WI38 (cell line): ENCODE results near the gene MPP7.
"Not testable (repeated sequence)": the region's sequence is repeated elsewhere in the genome, so short reads cannot be mapped to it uniquely, and the experiment has no call there.

ENCODE experiments used
- H3K4me3 ChIP-seq: 2 replicates; pipeline ENCODE4 v1.5.1; 2011; ENCODE audit warnings: low read depth, mild to moderate bottlenecking, control low read depth, low read length
- TF ChIP-seq, protein P1 (sequence below): IDR thresholded peaks from 2 replicates; pipeline ENCODE4 v1.5.1; 2012; ENCODE audit warnings: low read depth, mild to moderate bottlenecking, control low read depth, low read length

The MPP7 gene

DNA sequence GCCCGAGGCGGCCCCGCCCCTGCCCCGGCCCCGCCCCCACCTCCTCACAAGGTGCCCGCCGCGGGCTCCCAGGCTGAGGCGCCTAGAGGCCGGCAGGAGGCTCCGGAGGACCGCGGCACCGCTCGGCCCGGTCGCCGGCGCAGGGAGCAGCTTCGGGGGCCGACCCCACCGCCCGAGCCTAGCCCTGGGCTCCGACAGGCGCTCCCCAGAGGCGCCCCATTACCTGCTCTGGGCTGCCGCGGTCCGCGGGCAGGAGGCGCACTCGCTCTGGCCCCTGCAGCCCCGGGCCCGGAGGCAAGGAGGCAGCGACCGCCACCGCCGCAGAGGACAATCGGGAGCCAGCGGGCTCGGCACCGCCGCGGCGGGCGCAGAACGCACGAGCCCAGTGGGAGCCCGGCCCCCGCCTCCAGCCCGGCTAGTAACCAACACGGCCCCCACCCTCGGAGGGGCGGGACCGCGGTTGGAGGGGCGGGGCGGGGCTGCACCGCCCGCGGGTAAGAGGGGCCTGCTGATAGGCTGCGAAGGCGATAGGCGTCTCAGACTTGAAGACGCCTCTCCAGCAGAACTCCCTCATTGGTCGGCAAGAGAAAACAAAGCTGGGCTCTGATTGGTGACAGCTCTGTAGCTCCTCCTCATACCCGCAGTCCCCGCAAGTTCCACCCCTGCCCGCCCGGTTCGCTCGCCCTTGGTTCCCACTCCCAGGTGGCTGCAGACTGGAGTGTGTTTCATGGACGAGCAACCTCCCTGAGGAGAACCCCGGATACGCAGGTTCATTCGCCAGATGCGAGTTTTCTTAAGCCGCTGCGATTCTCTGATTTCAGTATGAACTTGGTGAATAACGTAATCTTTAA is at the start of gene MPP7:
Gene MPP7 (minus strand): TSS at position 427 of the 851 bp plus-strand sequence. CDS start 64,460 bp downstream, outside the sequence.
- TF ChIP-seq, protein P1, sequence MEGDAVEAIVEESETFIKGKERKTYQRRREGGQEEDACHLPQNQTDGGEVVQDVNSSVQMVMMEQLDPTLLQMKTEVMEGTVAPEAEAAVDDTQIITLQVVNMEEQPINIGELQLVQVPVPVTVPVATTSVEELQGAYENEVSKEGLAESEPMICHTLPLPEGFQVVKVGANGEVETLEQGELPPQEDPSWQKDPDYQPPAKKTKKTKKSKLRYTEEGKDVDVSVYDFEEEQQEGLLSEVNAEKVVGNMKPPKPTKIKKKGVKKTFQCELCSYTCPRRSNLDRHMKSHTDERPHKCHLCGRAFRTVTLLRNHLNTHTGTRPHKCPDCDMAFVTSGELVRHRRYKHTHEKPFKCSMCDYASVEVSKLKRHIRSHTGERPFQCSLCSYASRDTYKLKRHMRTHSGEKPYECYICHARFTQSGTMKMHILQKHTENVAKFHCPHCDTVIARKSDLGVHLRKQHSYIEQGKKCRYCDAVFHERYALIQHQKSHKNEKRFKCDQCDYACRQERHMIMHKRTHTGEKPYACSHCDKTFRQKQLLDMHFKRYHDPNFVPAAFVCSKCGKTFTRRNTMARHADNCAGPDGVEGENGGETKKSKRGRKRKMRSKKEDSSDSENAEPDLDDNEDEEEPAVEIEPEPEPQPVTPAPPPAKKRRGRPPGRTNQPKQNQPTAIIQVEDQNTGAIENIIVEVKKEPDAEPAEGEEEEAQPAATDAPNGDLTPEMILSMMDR, result no peak

DNA sequence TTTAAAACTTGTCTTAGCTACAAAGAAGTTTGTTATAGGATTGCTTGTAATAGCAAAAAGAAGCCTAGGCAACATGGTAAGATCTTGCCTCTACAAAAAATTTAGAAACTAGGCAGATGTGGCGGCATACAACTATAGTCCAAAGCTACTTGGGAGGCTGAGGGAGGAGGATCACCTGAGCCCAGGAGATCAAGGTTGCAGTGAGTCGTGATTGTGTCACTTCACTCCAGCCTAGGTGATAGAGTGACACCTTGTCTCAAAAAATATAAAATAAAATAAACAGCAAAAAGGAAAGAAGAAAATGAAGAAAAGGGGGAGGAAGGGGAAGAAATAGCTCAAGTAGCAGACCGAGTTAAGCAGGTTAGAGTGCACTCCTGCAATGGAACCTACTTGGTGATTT is 47.0 kb upstream of the MPP7 start:
- H3K4me3 ChIP-seq, result no peak overlapping the region
- TF ChIP-seq, protein P1, result no peak

More for the DNA sequence above, at the start of gene MPP7:
- H3K4me3 ChIP-seq, result peak within 1 kb of the TSS; percentile 67

DNA sequence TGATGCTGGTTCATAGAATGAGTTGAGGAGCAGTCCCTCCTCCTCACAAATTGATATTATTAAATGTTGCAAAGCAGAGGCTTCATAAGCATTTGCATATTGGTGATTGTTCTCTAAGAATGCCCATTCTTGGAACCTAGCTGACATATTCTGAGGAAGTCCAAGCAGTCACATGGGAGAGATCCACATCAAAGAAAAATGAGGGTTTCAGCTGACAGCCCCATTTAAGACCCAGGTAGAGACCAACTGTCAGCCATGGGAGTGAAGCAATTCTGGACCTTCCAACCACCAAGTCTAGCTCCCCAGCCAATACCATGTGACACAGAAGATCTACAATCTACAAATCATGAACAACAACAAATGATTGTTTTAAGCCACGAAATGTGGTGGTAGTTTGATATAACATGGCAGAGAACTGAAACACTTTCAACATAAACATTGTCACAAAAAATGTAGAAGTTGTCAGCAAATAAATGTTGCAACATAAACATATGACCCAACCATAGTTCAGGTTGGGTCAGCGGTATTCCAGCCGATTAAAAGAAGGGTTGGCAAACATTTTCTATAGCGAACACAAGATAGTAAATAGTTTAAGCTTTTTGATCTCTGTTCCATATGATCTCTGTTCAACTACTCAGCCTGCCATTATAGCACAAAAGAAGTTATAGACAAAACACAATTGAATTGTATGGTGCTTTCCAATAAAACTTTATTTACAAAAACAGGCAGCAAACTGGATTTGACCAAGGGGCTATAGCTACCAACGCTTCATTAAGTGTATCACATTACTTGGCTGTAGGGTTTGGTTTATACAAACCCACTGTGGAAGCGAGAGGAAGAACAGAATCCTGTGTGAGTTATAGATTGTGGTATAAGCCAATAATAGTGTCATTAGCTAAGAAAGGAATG is 41.4 kb upstream of the MPP7 start:
- TF ChIP-seq, protein P1, result no peak
- H3K4me3 ChIP-seq, result no peak overlapping the region

DNA sequence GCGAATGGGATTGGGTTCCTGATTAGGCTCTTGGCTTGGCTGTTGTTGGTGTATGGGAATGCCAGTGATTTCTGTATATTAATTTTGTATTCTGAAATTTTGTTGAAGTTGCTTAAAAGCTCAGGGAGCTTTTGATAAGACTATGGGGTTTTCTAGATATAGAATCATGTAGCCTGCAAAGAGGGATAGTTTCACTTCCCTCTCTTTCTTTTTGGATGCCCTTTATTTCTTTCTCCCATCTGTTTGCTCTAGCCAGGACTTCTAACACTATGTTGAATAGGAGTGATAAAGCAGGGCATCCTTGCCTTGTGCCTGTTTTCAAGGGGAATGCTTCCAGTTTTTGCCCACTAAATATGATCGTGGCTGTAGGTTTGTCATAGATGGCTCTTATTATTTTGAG is 40.4 kb upstream of the MPP7 start:
- TF ChIP-seq, protein P1, result no peak
- no peak overlapping the region for H3K4me3 ChIP-seq

GRCh38 chr10:28341679-28342078 is 38.8 kb upstream of the MPP7 start:
- not testable (repeated sequence) for H3K4me3 ChIP-seq

DNA sequence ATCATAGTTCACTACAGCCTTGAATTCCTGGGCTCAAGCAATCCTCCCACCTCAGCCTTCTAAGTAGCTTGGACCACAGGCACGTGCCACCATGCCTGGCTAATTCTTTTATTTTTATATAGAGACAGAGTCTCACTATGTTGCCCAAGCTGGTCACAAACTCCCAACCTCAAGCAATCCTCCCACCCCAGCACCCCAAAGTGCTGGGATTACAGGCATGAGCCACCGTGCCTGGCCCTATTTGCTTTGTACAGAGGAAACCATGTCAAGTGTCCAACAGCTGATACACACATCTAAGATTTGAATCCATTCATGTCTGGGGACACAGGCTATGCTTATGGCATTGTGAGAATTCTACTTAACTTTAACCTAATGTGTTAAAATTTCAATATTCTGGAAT is 29.9 kb upstream of the MPP7 start:
- no peak overlapping the region for H3K4me3 ChIP-seq
- TF ChIP-seq, protein P1, result no peak

DNA sequence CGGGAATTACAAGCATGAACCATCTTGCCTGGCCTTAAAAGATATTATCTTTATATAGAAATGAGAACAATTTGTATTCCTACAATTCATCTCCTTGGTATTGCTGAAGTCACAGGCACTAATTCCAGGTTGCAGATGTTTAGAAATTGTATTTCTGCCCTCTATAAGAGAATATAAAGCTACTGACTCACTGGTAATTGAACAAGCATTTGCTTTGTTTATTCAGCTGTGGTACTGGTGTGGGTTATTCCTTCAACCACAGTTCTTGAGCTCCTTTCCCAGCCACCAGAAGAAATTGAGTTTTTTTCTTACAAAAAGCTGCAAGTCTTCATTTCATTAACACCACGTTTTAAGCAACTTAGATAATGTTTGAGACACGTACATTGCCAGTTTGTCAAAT is 29.0 kb upstream of the MPP7 start:
- TF ChIP-seq, protein P1, result no peak
- H3K4me3 ChIP-seq, result no peak overlapping the region
